Endodermal cell (in vitro differentiated cells): Measurements from ENCODE around the gene MEF2D. TPM values are rescaled to one million over a fixed set of nuclear protein-coding genes. Genes with fewer than 3 reads are reported as not detected.
A peak's percentile ranks its signal among the peaks of the same experiment; 100 is the strongest.

ENCODE experiments used
- DNase-seq: peaks from one replicate; pipeline ENCODE4 v3.0.0-alpha.2; 2017
- H3K27ac ChIP-seq: 2 replicates; pipeline ENCODE4 v1.5.1; 2013; ENCODE audit warnings: mild to moderate bottlenecking, low read depth, low read length, moderate library complexity
- H3K27me3 ChIP-seq: 2 replicates; pipeline ENCODE4 v1.6.1; 2013; ENCODE audit warnings: mild to moderate bottlenecking, low read length, moderate library complexity; ENCODE audit not compliant: insufficient read depth, control insufficient read depth, poor library complexity, severe bottlenecking
- H3K36me3 ChIP-seq: 2 replicates; pipeline ENCODE4 v1.7.0; 2013; ENCODE audit warnings: mild to moderate bottlenecking, low read length, moderate library complexity; ENCODE audit not compliant: control insufficient read depth, insufficient read depth
- H3K4me1 ChIP-seq: one replicate; pipeline ENCODE4 v1.7.0; 2013; ENCODE audit warnings: low read length; ENCODE audit not compliant: control insufficient read depth, insufficient read depth
- H3K4me3 ChIP-seq: 2 replicates; pipeline ENCODE4 v1.5.1; 2013; ENCODE audit warnings: mild to moderate bottlenecking, low read length, moderate library complexity
- H3K9ac ChIP-seq: 2 replicates; pipeline ENCODE4 v1.6.1; 2013; ENCODE audit warnings: mild to moderate bottlenecking, low read length, moderate library complexity; ENCODE audit not compliant: poor library complexity, severe bottlenecking; ENCODE audit errors: extremely low read depth
- H3K9me3 ChIP-seq: 2 replicates; pipeline ENCODE4 v1.6.1; 2013; ENCODE audit warnings: mild to moderate bottlenecking, low read length, moderate library complexity; ENCODE audit not compliant: control insufficient read depth
- H3K27ac Mint-ChIP-seq: 2 replicates; pipeline ENCODE4 v1.8.0; 2020; ENCODE audit warnings: mixed read lengths
- H3K27me3 Mint-ChIP-seq: 2 replicates; pipeline ENCODE4 v1.8.0; 2021; ENCODE audit warnings: mild to moderate bottlenecking, mixed read lengths; ENCODE audit not compliant: insufficient read depth
- H3K36me3 Mint-ChIP-seq: 2 replicates; pipeline ENCODE4 v1.8.0; 2020; ENCODE audit warnings: low read depth, mixed read lengths
- H3K4me1 Mint-ChIP-seq: 2 replicates; pipeline ENCODE4 v1.8.0; 2020; ENCODE audit warnings: mixed read lengths
- H3K4me3 Mint-ChIP-seq: 2 replicates; pipeline ENCODE4 v1.8.0; 2020; ENCODE audit warnings: mild to moderate bottlenecking, moderate library complexity, mixed read lengths
- H3K9me3 Mint-ChIP-seq: 2 replicates; pipeline ENCODE4 v1.8.0; 2020; ENCODE audit warnings: mild to moderate bottlenecking, mixed read lengths
- WGBS, 2 experiments: methylation state at CpG; one replicate each; pipeline versions ENCODE4 v1.1.5 to v1.1.7; 2013; ENCODE audit warnings: missing lambda C conversion rate in 2 of 2, mixed read lengths in 1 of 2; ENCODE audit not compliant: insufficient coverage in 1 of 2, insufficient read length in 1 of 2; 5-methylcytosine and 5-hydroxymethylcytosine counted together
- total RNA-seq, 2 donors: library from RNA; stranded (reverse); fragmentation: NEBNext Ultra II Directional in 1 of 2; extraction: Animal tissue kit (Norgen Biotek cat#: 25700) in 1 of 2; gene quantifications; 2 replicates in 1 of 2; 3 replicates in 1 of 2; pipeline ENCODE4 v1.2.1, GENCODE V29; 2021
- TF ChIP-seq, protein P1 (sequence below): fragments of 200-600 bp; sonication (generic); conservative IDR thresholded peaks from 2 replicates; pipeline ENCODE4 v1.5.0; 2021; ENCODE audit warnings: antibody characterized with exemption, mild to moderate bottlenecking

Gene MEF2D
- total RNA-seq, 2 donors from 2014 or later: 10.5 to 12.8 TPM

DNA sequence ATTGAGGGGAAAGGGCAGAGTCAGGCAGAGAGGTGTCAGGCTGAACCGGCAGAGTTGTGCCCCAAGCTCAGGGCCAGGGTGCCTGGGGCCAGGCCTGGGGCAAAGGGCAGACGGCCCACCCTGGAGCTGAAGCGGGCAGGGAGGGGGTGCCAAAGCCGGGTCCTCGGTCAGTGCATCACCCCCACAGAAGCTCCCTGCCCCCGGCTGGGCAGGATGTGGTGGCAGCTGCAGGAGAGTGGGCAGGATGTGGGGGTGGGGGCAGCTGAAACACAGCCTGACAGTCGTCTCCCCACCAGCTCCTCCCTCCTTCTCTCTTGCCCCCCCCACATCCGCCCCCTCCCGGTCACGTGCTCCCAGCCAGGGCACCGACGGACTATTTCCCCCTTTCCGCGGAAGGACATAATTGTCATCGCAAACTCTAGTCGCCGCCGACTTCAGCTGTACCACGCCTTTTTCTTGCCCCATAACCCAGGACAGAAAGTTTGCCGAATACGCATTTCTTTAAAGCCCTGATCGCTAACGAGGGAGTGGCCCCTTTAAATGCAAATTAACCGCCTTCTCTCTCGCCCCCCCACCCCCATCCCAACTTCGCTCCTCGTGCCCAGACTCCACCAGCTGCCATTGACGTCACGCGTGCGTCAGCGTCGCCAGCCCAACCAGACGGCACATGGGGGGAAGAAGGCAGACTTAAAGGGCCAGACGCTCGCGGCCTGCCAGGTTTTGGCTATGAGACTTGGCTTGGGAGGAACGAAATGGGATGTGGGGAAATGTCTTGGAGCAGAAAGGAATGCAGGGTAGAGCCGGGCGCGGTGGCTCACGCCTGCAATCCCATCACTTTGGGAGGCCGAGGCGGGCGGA, 4.5 kb upstream of the MEF2D start:
- WGBS, 2 experiments: 13 to 16% methylated on average over 21 to 44 of the region's 45 CpGs

DNA sequence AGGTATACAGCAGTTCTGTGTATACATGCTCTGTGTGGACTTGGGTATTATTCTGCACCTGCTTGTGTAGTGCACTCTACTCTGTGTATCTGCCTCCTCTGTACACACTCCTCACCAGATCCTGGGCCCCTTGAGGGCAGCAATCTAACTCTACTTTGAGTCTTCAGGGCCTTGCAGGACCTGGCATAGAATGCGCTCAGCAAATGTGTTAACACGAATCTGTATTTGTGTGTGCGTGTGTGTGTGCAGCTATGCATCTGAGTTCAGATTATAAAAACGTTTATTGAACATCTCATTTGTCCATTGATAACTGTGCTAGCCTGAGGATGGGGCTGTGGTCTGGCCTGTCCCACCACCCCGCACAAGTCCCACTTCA, 3.9 kb upstream of the MEF2D start:
- Histone ChIP-seq H3K27me3 (no peaks in the 10 kb centered on the region), H3K4me3 (peak overlapping the region; percentile 72), H3K36me3 (no peaks in the 10 kb centered on the region), H3K4me1 (peaks cover 5% of the 10 kb centered on the region), H3K9me3 (no peaks in the 10 kb centered on the region), H3K9ac (no peak overlapping the region), H3K27ac (peak overlapping the region; percentile 83)
- DNase-seq: no peak
- H3K36me3 Mint-ChIP-seq: no peaks in the 10 kb centered on the region
- H3K27ac Mint-ChIP-seq: peak overlapping the region; percentile 90
- TF ChIP-seq, protein P1, sequence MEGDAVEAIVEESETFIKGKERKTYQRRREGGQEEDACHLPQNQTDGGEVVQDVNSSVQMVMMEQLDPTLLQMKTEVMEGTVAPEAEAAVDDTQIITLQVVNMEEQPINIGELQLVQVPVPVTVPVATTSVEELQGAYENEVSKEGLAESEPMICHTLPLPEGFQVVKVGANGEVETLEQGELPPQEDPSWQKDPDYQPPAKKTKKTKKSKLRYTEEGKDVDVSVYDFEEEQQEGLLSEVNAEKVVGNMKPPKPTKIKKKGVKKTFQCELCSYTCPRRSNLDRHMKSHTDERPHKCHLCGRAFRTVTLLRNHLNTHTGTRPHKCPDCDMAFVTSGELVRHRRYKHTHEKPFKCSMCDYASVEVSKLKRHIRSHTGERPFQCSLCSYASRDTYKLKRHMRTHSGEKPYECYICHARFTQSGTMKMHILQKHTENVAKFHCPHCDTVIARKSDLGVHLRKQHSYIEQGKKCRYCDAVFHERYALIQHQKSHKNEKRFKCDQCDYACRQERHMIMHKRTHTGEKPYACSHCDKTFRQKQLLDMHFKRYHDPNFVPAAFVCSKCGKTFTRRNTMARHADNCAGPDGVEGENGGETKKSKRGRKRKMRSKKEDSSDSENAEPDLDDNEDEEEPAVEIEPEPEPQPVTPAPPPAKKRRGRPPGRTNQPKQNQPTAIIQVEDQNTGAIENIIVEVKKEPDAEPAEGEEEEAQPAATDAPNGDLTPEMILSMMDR: no peak
- H3K4me1 Mint-ChIP-seq: peaks cover 24% of the 10 kb centered on the region
- WGBS, 2 experiments: 65 to 80% methylated on average over 5 of the region's 5 CpGs
- H3K4me3 Mint-ChIP-seq: peak overlapping the region; percentile 56
- H3K9me3 Mint-ChIP-seq: peaks cover 4% of the 10 kb centered on the region
- H3K27me3 Mint-ChIP-seq: peaks cover 5% of the 10 kb centered on the region

More for the DNA sequence above, 4.5 kb upstream of the MEF2D start:
- peaks cover 4% of the 10 kb centered on the region for H3K9me3 Mint-ChIP-seq
- no peaks in the 10 kb centered on the region for H3K36me3 ChIP-seq
- H3K27me3 Mint-ChIP-seq: peaks cover 5% of the 10 kb centered on the region
- H3K27me3 ChIP-seq: no peaks in the 10 kb centered on the region
- peaks cover 5% of the 10 kb centered on the region for H3K4me1 ChIP-seq
- peak; percentile 98 for DNase-seq
- peak overlapping the region; percentile 72 for H3K4me3 ChIP-seq
- H3K27ac Mint-ChIP-seq: peak overlapping the region; percentile 90
- TF ChIP-seq, protein P1: no peak
- H3K27ac ChIP-seq: peak overlapping the region; percentile 83
- H3K9ac ChIP-seq: peak overlapping the region; percentile 44
- no peaks in the 10 kb centered on the region for H3K36me3 Mint-ChIP-seq
- peak overlapping the region; percentile 56 for H3K4me3 Mint-ChIP-seq
- peaks cover 24% of the 10 kb centered on the region for H3K4me1 Mint-ChIP-seq
- H3K9me3 ChIP-seq: no peaks in the 10 kb centered on the region

DNA sequence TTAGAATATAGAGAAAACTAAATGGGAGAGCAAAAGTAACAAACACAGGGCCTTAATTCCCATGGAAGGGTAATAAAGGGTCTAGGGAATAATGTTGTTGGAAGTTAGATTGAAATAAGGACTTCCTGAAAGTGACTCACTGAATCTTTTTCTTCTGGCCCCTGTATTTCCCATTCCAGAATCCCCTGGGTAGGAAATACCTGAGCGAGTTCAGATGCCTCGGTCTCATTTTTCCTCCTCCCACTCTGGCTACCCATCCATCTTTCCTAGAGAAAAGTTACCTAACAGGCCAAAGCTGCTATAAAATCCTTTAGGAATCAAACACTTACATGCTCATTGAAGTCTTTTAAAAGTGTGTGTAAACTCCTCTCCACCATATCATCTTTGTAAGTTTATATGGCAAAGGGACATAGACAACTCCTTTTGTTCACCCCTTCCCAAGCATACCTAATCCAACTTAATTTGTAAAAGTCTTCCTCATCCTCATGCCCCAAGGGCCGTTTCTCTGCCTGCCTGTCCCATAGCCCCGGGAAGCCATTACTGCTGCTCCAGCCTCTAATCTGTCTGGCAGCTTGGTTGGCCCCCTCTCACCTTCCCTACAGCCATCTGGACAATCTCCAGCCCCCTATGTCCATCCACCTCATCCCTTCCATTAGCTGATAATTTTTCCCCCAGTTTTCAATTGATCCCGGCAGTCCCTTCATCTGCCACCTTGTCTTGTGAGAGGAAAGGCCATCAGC, 3.3 kb upstream of the MEF2D start:
- Mint-ChIP-seq H3K9me3 (peaks cover 4% of the 10 kb centered on the region), H3K36me3 (no peaks in the 10 kb centered on the region), H3K27me3 (peaks cover 2% of the 10 kb centered on the region), H3K4me3 (no peak overlapping the region), H3K27ac (peak overlapping the region; percentile 90), H3K4me1 (peaks cover 27% of the 10 kb centered on the region)
- 61 to 78% methylated on average over 2 to 5 of the region's 5 CpGs for WGBS, 2 experiments
- Histone ChIP-seq H3K9me3 (no peaks in the 10 kb centered on the region), H3K36me3 (no peaks in the 10 kb centered on the region), H3K4me1 (peaks cover 8% of the 10 kb centered on the region), H3K27ac (no peak overlapping the region), H3K4me3 (no peak overlapping the region), H3K9ac (no peak overlapping the region), H3K27me3 (no peaks in the 10 kb centered on the region)
- TF ChIP-seq, protein P1: no peak
- no peak for DNase-seq
